Activated gamma-delta T cell treated with Interleukin-2 at 50 U/mL for 16 hours (primary cell): Measurements from ENCODE around the gene ITPKB.
"Not testable (repeated sequence)": the region's sequence is repeated elsewhere in the genome, so short reads cannot be mapped to it uniquely, and the experiment has no call there.

Source experiments
- DNase-seq: peaks from one replicate; pipeline ENCODE4 v3.0.0-alpha.2; 2020

Gene ITPKB

GRCh38 chr1:226754793-226755533, 15.9 kb upstream of the ITPKB start:
- DNase-seq = no peak

- DNase-seq = no peak
These were observed 15.0 kb upstream of the ITPKB start for GRCh38 chr1:226754097-226754496.

GRCh38 chr1:226751703-226752102, 12.6 kb upstream of the ITPKB start:
- no peak for DNase-seq

GRCh38 chr1:226751214-226751613, 12.1 kb upstream of the ITPKB start:
- no peak for DNase-seq

GRCh38 chr1:226749467-226749866, 10.4 kb upstream of the ITPKB start:
- DNase-seq = no peak

GRCh38 chr1:226748306-226748705, 9.2 kb upstream of the ITPKB start:
- no peak for DNase-seq

GRCh38 chr1:226747519-226748263, 8.6 kb upstream of the ITPKB start:
- not testable (repeated sequence) for DNase-seq

GRCh38 chr1:226743259-226743658, 4.2 kb upstream of the ITPKB start:
- DNase-seq = no peak

GRCh38 chr1:226741009-226741408, 1.9 kb upstream of the ITPKB start:
- no peak for DNase-seq

- DNase-seq = no peak
These were observed 599 bp upstream of the ITPKB start for GRCh38 chr1:226739696-226740065.

GRCh38 chr1:226738421-226738994, 574 bp downstream of the ITPKB start:
- DNase-seq = no peak

- DNase-seq = peak; percentile 37
These were observed 1.2 kb downstream of the ITPKB start for GRCh38 chr1:226737819-226738420.

GRCh38 chr1:226736908-226737818, 1.9 kb downstream of the ITPKB start:
- DNase-seq = peak; percentile 47

GRCh38 chr1:226736001-226736907, 2.8 kb downstream of the ITPKB start:
- peak; percentile 19 for DNase-seq

GRCh38 chr1:226735576-226735975, 3.5 kb downstream of the ITPKB start:
- no peak for DNase-seq

- no peak for DNase-seq
These were observed 4.4 kb downstream of the ITPKB start for GRCh38 chr1:226734611-226735153.

- DNase-seq = no peak
These were observed 5.2 kb downstream of the ITPKB start for GRCh38 chr1:226733876-226734275.

GRCh38 chr1:226733304-226733703, 5.8 kb downstream of the ITPKB start:
- DNase-seq = peak; percentile 44

- DNase-seq = no peak
These were observed 6.2 kb downstream of the ITPKB start for GRCh38 chr1:226732856-226733291.

- no peak for DNase-seq
These were observed 7.7 kb downstream of the ITPKB start for GRCh38 chr1:226731257-226731893.

GRCh38 chr1:226730836-226731235, 8.2 kb downstream of the ITPKB start:
- DNase-seq = no peak
